Dendritic cell treated with granulocyte-macrophage colony-stimulating factor and Interleukin-4, amounts not matched to agents 40 ng/mL and 50 ng/mL, for 4 days (primary cell): ENCODE data around the gene SAMD4B.
"Not testable (repeated sequence)": the region's sequence is repeated elsewhere in the genome, so short reads cannot be mapped to it uniquely, and the experiment has no call there.

ENCODE experiments used
- H3K27ac Mint-ChIP-seq: one replicate; pipeline ENCODE4 v1.8.0; 2022; ENCODE audit warnings: mild to moderate bottlenecking, mixed read lengths
- H3K27me3 Mint-ChIP-seq: one replicate; pipeline ENCODE4 v1.8.0; 2022; ENCODE audit warnings: mild to moderate bottlenecking, mixed read lengths
- H3K36me3 Mint-ChIP-seq: one replicate; pipeline ENCODE4 v1.8.0; 2022; ENCODE audit warnings: low read depth, mixed read lengths
- H3K4me1 Mint-ChIP-seq: one replicate; pipeline ENCODE4 v1.8.0; 2022; ENCODE audit warnings: low read depth, mixed read lengths
- H3K4me3 Mint-ChIP-seq: one replicate; pipeline ENCODE4 v1.8.0; 2022; ENCODE audit warnings: mild to moderate bottlenecking, moderate library complexity, mixed read lengths
- H3K9me3 Mint-ChIP-seq: one replicate; pipeline ENCODE4 v1.8.0; 2022; ENCODE audit warnings: mixed read lengths
- intact Hi-C: fragments of 100-400 bp; cut with micrococcal nuclease; formaldehyde crosslinking; loops from one replicate; pipeline ENCODE4 v1.15.0; 2022

The SAMD4B gene

DNA sequence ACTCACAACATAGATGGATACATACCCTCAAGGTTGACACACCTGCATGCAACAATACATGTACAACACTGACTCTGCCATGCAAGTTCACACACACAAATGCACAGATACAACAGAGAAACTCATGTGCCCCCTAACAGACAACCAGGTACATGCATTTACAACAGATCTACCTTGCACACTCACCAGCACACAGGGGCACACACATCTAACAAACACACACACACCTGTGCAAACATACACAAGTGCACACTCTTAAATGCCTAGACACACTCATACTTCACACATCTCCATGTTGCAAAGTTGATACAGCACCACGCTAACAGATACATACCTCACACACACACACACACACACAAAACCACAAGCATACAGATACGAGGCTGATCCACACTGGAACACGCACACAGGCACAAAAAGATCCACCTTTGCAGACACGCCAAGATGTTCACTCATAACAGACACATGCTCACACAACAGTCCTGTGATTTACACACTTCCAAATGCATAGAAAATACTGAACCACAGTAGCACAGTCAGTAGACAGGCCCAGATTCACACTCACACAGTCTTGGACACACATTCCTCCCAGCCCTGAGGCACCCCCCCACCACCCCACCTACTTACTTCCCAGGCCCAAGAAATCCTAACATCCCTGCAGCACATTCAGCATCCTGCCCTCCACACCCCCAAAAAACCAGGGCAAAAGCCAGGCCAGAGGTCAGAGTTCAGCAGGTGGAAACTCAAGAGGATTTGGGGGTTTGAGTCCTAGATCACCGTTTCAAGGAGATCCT lies 22.9 kb upstream of the SAMD4B start:
- Mint-ChIP-seq H3K9me3 (no peaks in the 10 kb centered on the region), H3K4me3 (peak overlapping the region; percentile 82), H3K36me3 (peaks cover 36% of the 10 kb centered on the region), H3K27me3 (peaks cover 35% of the 10 kb centered on the region), H3K27ac (peak overlapping the region; percentile 48), H3K4me1 (peaks cover 33% of the 10 kb centered on the region)
- intact Hi-C loops: no loop called here

DNA sequence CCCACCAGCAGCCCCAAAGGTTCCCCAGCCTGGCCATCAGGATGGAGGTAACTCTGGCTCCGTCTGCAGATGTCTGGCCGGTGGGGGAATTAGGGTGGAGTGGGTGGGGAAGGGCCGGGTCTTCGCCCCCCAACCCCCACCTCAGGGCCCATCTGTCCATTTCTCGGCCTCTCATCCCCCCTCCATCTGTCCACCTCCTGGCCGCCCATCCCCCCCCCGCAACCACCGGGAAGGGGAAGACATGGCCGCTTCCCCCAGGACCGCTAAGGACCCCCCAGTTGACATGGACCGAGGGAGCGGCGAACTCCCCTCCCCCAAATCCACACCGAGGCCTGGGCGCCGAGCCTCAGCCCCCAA lies 22.4 kb upstream of the SAMD4B start:
- peak overlapping the region; percentile 48 for H3K27ac Mint-ChIP-seq

DNA sequence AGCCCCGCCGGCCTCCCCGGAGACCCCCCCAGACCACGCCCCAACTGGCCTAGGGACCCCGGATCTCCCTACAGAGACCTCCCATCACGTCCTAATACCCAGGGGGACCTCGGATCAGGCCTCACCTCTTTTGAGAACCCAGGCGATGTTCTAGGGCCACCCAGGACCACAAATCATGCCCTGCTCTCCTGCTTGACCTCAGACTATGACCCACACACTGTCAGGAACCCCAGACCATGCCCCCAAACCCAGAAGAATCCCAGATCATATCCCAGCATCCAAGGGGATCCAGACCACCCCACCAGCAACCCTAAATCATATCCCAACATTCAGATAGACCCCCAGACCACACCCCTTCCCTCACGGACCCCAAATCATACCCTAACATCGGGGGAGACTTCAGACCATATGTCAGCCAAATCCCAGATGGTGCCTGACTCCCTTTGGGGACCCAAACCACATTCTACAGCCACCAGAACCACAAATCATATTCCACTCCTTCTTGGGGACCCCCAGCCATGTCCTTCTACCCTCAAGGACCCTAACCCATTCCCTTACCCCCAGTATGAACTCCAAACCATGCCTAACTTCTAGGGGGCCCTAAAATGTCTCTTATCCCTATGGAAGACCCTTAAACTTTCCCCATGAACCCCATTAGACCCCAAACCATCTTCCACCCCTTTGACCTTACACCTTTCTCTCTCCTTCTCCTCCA lies 20.9 kb upstream of the SAMD4B start:
- Mint-ChIP-seq H3K27me3 (peaks cover 35% of the 10 kb centered on the region), H3K36me3 (peaks cover 32% of the 10 kb centered on the region), H3K4me3 (peak overlapping the region; percentile 76), H3K27ac (peak overlapping the region; percentile 48), H3K9me3 (no peaks in the 10 kb centered on the region), H3K4me1 (peaks cover 41% of the 10 kb centered on the region)
- intact Hi-C loops: no loop called here

More for the DNA sequence above, 22.4 kb upstream of the SAMD4B start:
- Mint-ChIP-seq H3K4me1 (peaks cover 34% of the 10 kb centered on the region), H3K36me3 (peaks cover 30% of the 10 kb centered on the region), H3K27me3 (peaks cover 35% of the 10 kb centered on the region), H3K4me3 (peak overlapping the region; percentile 82), H3K9me3 (no peaks in the 10 kb centered on the region)
- intact Hi-C loops: no loop called here

DNA sequence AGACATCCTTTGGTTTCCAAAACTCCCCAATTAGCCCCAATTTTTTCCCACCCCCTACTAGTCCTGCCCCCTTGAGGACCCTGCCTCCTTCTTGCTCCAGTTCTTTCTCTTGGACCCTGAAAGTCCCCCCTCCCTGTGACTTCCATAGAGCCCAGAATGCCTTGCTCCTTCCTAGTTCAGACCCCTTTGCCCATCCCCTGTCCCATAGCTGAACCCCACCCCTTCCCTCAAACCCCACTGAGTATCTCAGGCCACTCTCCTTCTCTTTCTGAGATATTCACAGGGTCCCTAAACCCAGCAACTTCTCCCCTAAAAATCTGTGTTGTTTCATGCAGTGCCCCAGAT lies 20.4 kb upstream of the SAMD4B start:
- no peaks in the 10 kb centered on the region for H3K9me3 Mint-ChIP-seq
- intact Hi-C loops: no loop called here
- peaks cover 32% of the 10 kb centered on the region for H3K36me3 Mint-ChIP-seq
- H3K27me3 Mint-ChIP-seq: peaks cover 35% of the 10 kb centered on the region
- H3K27ac Mint-ChIP-seq: peak overlapping the region; percentile 48
- H3K4me1 Mint-ChIP-seq: peaks cover 43% of the 10 kb centered on the region
- peak overlapping the region; percentile 76 for H3K4me3 Mint-ChIP-seq

DNA sequence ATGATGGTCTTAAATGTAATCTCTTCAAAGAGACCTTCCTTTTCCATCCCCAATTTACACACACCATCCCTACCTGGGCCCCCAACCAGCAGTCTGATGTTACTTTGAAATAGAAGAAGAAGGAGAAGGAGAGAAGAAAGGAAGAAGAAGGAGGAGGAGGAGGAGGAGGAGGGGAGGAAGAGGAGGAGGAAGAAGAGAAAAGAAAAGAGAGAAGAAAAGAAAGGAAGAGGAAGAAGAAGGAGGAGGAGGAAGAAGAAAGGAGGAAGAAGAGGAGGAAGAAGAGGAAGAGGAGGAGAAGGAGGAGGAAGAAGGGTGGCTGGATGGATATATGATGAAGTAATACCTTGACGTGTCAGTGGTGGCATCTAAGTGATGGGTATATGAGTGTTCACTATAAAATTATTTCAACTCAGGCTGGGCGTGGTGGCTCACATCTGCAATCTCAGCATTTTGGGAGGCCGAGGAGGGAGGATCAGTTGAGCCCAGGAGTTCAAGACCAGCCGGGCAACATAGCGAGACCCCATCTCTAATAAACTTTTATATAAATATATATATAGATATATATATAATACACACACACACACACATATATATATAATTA lies 17.9 kb upstream of the SAMD4B start:
- H3K4me3 Mint-ChIP-seq: no peak overlapping the region
- intact Hi-C loops: no loop called here
- peaks cover 46% of the 10 kb centered on the region for H3K4me1 Mint-ChIP-seq
- peak overlapping the region; percentile 11 for H3K27ac Mint-ChIP-seq
- peaks cover 31% of the 10 kb centered on the region for H3K27me3 Mint-ChIP-seq
- no peaks in the 10 kb centered on the region for H3K9me3 Mint-ChIP-seq
- H3K36me3 Mint-ChIP-seq: peaks cover 48% of the 10 kb centered on the region

DNA sequence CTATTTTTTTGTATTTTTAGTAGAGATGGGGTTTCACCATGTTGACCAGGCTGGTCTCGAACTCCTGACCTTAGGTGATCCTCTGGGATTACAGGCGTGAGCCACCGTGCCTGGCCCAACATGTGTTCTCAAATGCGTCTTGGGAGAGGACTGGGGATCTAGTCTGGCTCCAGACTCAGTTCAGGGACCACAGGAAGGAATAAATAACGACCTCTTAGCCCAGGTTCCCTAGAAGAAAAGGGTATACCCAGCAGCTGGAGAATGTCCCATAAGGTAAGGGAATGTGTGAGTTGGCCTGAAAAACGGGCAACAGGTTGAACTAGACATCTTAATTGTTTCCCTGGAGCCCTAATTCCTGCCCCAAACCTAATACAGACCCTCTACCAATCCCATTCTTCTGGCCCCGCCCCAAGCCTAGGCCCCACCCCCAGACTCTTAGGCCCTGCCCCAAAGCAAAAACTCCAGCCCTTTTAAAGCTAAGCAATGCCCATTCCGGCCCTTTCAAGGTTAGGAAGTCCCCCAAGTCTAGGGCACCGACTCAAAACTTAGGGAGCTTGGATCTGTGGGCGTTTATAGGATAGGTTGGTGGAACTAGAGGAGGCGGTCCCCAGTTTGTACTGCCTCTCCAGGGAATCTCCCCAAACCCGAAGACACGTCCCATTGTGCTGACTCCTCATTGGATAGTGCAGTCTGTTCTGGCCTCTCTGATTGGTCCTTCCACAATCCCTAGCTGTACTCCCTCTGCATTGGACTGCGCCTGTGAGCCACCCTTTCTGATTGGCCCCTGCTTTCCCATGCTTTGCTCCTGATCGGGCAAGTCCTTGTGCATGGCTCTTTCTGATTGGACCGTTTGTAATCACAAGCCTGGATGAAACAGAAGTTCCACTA lies 16.2 kb upstream of the SAMD4B start:
- peaks cover 19% of the 10 kb centered on the region for H3K27me3 Mint-ChIP-seq
- H3K4me1 Mint-ChIP-seq: peaks cover 56% of the 10 kb centered on the region
- peaks cover 60% of the 10 kb centered on the region for H3K36me3 Mint-ChIP-seq
- no peaks in the 10 kb centered on the region for H3K9me3 Mint-ChIP-seq
- intact Hi-C loops: no loop called here
- H3K4me3 Mint-ChIP-seq: no peak overlapping the region
- no peak overlapping the region for H3K27ac Mint-ChIP-seq

DNA sequence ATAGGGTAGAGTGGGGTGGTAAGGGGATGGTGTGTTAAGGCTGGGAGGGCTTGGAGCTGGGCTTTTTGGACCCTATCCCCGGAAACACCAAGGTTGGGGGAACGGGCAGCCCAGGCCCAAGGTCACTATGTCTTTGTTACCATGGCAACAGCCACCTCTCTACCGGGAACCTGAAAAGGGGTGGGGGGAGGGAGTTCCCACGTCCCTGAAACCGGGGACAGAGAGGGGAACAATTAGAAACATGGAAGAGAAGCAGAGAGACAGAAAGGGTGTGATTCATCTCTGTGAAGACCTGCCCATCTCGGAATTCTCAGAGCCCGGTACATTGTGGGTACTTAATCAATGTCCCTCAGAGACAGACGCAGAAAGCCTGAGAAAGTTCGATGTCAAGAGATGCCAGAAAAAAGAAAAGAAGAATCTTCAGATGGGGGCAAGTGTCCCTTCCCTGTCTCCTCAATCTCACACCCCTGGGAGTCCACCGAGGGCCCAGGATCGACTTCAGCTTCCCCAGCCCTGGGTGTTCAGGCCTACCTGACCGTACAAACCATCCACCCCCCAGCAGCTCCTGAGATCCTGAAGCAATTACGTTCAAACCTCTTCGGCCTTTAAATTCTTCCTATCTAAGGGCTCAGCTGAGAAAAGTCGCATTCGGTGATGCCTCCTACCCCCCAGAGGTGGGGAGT lies 14.7 kb upstream of the SAMD4B start:
- Mint-ChIP-seq H3K4me1 (peaks cover 52% of the 10 kb centered on the region), H3K9me3 (no peaks in the 10 kb centered on the region), H3K27me3 (peaks cover 5% of the 10 kb centered on the region), H3K4me3 (no peak overlapping the region), H3K27ac (no peak overlapping the region), H3K36me3 (peaks cover 75% of the 10 kb centered on the region)
- intact Hi-C loops: loop anchor here (1.0 kb wide), 2 partner anchors 115 to 205 kb away; no protein-coding TSS in a partner anchor

DNA sequence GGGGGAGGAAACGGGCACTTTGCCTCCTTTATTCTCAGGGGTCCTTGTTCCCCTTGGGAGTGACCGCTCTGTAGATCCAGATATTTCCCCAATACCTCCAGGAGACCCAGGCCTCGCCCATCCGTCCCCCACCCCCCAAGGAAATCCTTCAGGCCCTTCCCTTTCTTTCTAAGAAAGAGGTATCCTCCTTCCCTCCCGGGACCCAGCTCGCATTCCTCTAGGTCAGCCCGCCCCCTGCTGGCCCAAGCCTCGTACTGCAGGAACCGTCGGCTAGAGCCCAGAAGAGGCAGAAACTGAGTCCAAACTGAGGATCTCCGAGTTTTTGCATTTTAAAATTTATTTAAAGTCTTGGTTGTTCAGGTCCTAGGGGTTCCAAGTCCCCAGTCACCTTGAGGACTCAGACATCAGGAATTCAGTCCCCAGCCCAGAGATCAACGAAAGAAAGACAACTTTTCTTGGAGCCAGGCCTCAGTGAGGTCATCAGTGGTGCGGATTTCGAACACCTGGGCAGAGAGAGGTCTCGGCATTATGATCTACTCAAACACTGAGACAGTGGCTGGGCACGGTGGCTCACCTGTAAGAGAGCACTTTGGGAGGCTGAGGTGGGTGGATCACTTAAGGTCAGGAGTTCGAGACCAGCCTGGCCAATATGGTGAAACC lies 14.0 kb upstream of the SAMD4B start:
- Mint-ChIP-seq H3K9me3 (no peaks in the 10 kb centered on the region), H3K4me3 (no peak overlapping the region), H3K27ac (peak overlapping the region; percentile 52), H3K27me3 (no peaks in the 10 kb centered on the region), H3K4me1 (peaks cover 59% of the 10 kb centered on the region), H3K36me3 (peaks cover 82% of the 10 kb centered on the region)
- intact Hi-C loops: loop anchor here (1.0 kb wide), 2 partner anchors 116 to 206 kb away; no protein-coding TSS in a partner anchor

DNA sequence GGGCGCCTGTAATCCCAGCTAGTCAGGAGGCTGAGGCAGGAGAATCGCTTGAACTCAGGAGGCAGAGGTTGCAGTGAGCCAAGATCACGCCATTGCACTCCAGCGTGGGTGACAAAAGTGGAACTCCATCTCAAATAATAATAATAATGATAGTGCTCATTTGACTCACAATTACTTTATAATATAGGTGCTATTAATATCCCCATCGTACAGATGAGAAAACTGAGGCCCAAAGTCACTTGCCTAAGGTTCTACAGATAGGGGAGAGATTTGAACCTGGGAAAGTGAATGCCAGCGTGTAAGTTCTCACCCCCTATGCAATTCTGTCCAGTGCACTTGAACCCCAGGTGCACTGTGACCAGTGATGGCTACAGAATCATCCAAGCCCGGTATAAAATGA lies 12.3 kb upstream of the SAMD4B start:
- Mint-ChIP-seq H3K27me3 (no peaks in the 10 kb centered on the region), H3K4me1 (peaks cover 66% of the 10 kb centered on the region), H3K36me3 (peaks cover 89% of the 10 kb centered on the region), H3K9me3 (no peaks in the 10 kb centered on the region), H3K4me3 (no peak overlapping the region), H3K27ac (no peak overlapping the region)
- intact Hi-C loops: no loop called here

DNA sequence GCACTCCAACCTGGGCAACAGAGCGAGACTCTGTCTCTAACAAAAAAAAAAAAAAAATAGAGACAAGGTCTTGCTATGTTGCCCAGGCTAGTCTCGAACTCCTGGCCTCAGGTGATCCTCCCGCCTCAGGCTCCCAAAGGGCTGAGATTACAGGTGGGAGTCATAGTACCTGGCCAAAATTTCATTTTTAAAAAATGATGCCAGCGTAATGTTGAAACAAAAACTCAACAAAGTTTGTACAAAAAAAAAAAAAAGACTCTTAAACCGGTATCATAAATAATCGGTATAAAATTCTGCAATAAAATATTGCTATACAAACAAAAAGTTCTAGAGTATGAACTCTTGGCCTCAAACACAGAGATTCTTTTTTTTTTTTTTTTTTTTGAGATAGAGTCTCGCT lies 9.9 kb upstream of the SAMD4B start:
- no peaks in the 10 kb centered on the region for H3K9me3 Mint-ChIP-seq
- peaks cover 71% of the 10 kb centered on the region for H3K4me1 Mint-ChIP-seq
- H3K27ac Mint-ChIP-seq: peak overlapping the region; percentile 72
- no peaks in the 10 kb centered on the region for H3K27me3 Mint-ChIP-seq
- no peak overlapping the region for H3K4me3 Mint-ChIP-seq
- intact Hi-C loops: no loop called here
- H3K36me3 Mint-ChIP-seq: peaks cover 77% of the 10 kb centered on the region

DNA sequence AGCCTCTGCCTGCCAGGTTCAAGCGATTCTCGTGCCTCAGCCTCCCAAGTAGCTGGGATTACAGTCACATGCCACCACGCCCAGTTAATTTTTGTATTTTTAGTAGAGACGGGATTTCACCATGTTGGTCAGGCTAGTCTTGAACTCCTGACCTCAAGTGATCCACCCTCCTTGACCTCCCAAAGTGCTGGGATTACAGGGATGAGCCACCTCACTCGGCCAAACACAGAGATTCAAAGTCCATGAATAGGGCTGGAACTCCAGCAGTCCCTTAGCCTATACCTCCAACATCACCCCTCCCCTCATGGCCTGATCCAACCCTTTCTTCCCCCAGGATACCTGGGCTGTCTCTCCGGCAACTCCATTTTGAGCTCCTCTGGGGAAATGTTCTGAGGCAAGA lies 9.5 kb upstream of the SAMD4B start:
- intact Hi-C loops, H3K9me3 Mint-ChIP-seq, H3K27me3 Mint-ChIP-seq: not testable (repeated sequence)
- Mint-ChIP-seq H3K4me3 (peak overlapping the region; percentile 9), H3K4me1 (peaks cover 74% of the 10 kb centered on the region), H3K36me3 (peaks cover 72% of the 10 kb centered on the region), H3K27ac (peak overlapping the region; percentile 72)

DNA sequence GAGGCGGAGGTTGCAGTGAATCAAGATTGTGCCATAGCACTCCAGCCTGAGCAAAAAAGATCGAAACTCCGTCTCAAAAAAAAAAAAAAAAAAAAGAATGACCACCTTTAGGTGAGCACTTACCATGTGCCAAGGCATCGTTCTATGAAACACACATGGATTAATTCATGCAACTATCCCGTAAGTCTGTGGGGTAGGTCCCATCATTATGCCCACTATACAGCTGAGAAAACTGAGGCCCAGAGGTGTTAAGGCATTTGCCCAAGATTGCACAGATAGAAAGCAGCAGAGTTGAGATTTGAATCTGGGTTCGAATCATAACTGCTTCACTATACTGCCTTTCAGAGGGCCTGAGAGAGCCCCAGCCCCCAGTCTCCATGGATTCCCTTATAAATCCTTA lies 8.7 kb upstream of the SAMD4B start:
- H3K27me3 Mint-ChIP-seq: no peaks in the 10 kb centered on the region
- H3K27ac Mint-ChIP-seq: no peak overlapping the region
- no peak overlapping the region for H3K4me3 Mint-ChIP-seq
- intact Hi-C loops: no loop called here
- H3K9me3 Mint-ChIP-seq: no peaks in the 10 kb centered on the region
- H3K4me1 Mint-ChIP-seq: peaks cover 74% of the 10 kb centered on the region
- H3K36me3 Mint-ChIP-seq: peaks cover 65% of the 10 kb centered on the region
